T-helper 17 cell (primary cell): ENCODE measurements around the gene NDUFAF2. TPM values are rescaled to one million over a fixed set of nuclear protein-coding genes. Genes with fewer than 3 reads are reported as not detected.
"Not testable (repeated sequence)": the region's sequence is repeated elsewhere in the genome, so short reads cannot be mapped to it uniquely, and the experiment has no call there.

Experiments
- ATAC-seq: fragments of 150-1000 bp; cut with Tn5 transposase; 2 replicates; pipeline ENCODE4 v1.10.0; 2021; ENCODE audit warnings: mild to moderate bottlenecking, moderate library complexity
- DNase-seq, 3 donors: peaks; one replicate each; pipeline versions ENCODE4 v3.0.0 to v3.0.0-alpha.2; 2020 to 2021
- H3K9me3 ChIP-seq: one replicate; pipeline ENCODE4 v1.7.0; 2013; ENCODE audit warnings: low read length, mild to moderate bottlenecking; ENCODE audit not compliant: control insufficient read depth, poor library complexity, severe bottlenecking
- H3K27ac Mint-ChIP-seq: one replicate; pipeline ENCODE4 v1.8.0; 2022; ENCODE audit warnings: mild to moderate bottlenecking, moderate library complexity, mixed read lengths
- H3K27me3 Mint-ChIP-seq: one replicate; pipeline ENCODE4 v1.8.0; 2022; ENCODE audit warnings: mixed read lengths
- H3K36me3 Mint-ChIP-seq: one replicate; pipeline ENCODE4 v1.8.0; 2022; ENCODE audit warnings: low read depth, mixed read lengths
- H3K4me1 Mint-ChIP-seq: one replicate; pipeline ENCODE4 v1.8.0; 2022; ENCODE audit warnings: mild to moderate bottlenecking, mixed read lengths
- H3K4me3 Mint-ChIP-seq: one replicate; pipeline ENCODE4 v1.8.0; 2022; ENCODE audit warnings: mild to moderate bottlenecking, moderate library complexity, mixed read lengths
- total RNA-seq, 4 donors: library from RNA in 2 of 4; stranded (reverse) in 2 of 4; gene quantifications; one replicate each; pipeline ENCODE4 v1.2.3 and lab custom pipeline; 2022 to 2026

Gene NDUFAF2
- total RNA-seq, 2 donors from 2014 or later: 10.5 to 14.5 TPM

DNA sequence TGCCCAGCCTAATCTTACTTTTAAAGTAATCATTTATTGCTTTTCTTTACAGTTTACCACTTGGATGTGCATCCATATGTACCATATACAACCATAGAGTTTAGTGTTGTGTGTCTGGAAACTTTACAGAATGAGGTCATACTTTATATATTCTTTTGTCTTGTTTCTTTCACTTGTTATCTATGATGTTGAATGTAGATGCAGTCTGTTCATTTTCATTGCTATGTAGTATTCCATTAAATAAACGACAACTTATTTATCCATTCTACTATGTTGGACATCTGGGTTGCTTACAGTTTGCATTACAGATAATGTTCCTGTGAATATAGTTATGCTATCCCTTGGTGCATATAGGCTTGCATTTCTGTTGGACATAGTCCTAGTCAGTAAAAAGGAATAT is 238.5 kb downstream of the NDUFAF2 start:
- no peaks in the 10 kb centered on the region for H3K36me3 Mint-ChIP-seq
- peaks cover 9% of the 10 kb centered on the region for H3K27me3 Mint-ChIP-seq

GRCh38 chr5:61184708-61185107 is 239.7 kb downstream of the NDUFAF2 start:
- peaks cover 2% of the 10 kb centered on the region for H3K4me1 Mint-ChIP-seq
- H3K27me3 Mint-ChIP-seq: peaks cover 7% of the 10 kb centered on the region
- H3K9me3 ChIP-seq: no peaks in the 10 kb centered on the region
- DNase-seq (no peak), ATAC-seq (no peak)
- no peak overlapping the region for H3K27ac Mint-ChIP-seq
- H3K36me3 Mint-ChIP-seq: no peaks in the 10 kb centered on the region
- no peak overlapping the region for H3K4me3 Mint-ChIP-seq

More for the DNA sequence above, 238.5 kb downstream of the NDUFAF2 start:
- H3K9me3 ChIP-seq: no peaks in the 10 kb centered on the region
- Mint-ChIP-seq H3K4me1 (peaks cover 2% of the 10 kb centered on the region), H3K4me3 (no peak overlapping the region), H3K27ac (no peak overlapping the region)
- DNase-seq (no peak), ATAC-seq (no peak)

DNA sequence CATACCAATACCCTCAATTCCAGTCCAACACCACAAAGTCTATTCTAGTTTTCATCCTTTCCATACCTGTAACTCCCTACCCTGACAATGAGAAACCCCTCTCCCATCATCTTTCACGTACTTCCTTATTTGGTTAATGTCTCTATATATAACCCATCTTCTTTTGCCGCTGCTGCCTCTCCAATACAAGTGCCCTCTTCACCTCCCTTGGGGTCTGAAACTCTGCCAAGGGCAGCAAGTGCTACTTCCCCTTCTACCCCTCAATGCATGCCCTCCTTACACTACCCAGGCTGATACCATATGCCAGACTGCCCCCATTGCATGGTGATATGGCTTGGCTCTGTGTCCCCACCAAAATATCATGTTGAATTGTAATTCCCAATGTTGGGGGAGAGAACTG is 241.6 kb downstream of the NDUFAF2 start:
- H3K9me3 ChIP-seq: no peaks in the 10 kb centered on the region
- Mint-ChIP-seq H3K4me1 (no peaks in the 10 kb centered on the region), H3K36me3 (no peaks in the 10 kb centered on the region), H3K27me3 (peaks cover 12% of the 10 kb centered on the region), H3K4me3 (no peak overlapping the region), H3K27ac (no peak overlapping the region)
- ATAC-seq (no peak), DNase-seq (no peak)

DNA sequence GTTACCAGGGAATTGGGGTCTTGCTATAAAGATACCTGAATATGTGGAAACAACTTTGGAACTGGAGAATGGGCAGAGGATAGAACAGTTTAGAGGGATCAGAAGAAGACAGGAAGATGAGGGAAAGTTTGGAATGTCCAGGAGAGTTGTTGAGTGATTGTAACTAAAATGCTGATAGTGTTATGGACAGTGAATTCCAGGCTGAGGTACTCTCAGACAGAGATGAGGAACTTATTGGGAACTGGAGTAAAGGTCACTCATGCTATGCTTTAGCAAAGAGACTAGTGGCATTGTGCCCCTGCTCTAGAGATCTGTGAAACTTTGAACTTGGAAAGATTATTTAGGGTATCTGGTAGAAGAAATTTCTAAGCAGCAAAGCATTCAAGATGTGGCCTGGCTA is 242.3 kb downstream of the NDUFAF2 start:
- not testable (repeated sequence) for DNase-seq, H3K27ac Mint-ChIP-seq, H3K4me3 Mint-ChIP-seq, H3K4me1 Mint-ChIP-seq, H3K36me3 Mint-ChIP-seq, H3K9me3 ChIP-seq, ATAC-seq, H3K27me3 Mint-ChIP-seq

- not testable (repeated sequence) for DNase-seq, ATAC-seq, H3K27ac Mint-ChIP-seq
Measured at GRCh38 chr5:61187826-61188225, 242.8 kb downstream of the NDUFAF2 start.

DNA sequence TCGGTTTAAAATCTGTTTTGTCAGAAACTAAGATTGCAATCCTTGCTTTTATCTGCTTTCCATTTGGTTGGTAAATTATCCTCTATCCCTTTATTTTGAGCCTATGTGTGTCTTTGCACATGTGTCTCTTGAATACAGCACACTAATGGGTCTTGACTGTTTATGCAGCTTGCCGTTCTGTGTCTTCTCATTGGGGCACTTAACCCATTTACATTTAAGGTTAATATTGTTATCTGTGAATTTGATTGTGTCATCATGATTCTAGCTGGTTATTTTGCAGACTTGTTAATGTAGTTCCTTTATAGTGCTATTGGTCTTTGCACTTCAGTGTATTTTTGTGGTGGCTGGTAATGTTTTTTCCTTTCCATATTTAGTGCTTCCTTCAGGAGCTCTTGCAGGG is 253.6 kb downstream of the NDUFAF2 start:
- H3K4me1 Mint-ChIP-seq: peaks cover 4% of the 10 kb centered on the region
- H3K9me3 ChIP-seq: no peaks in the 10 kb centered on the region
- no peak for ATAC-seq
- H3K27me3 Mint-ChIP-seq: peaks cover 9% of the 10 kb centered on the region
- DNase-seq: no peak
- no peak overlapping the region for H3K4me3 Mint-ChIP-seq
- no peak overlapping the region for H3K27ac Mint-ChIP-seq
- H3K36me3 Mint-ChIP-seq: peaks cover 5% of the 10 kb centered on the region

More at GRCh38 chr5:61187826-61188225, 242.8 kb downstream of the NDUFAF2 start:
- H3K9me3 ChIP-seq, H3K4me1 Mint-ChIP-seq, H3K27me3 Mint-ChIP-seq, H3K36me3 Mint-ChIP-seq, H3K4me3 Mint-ChIP-seq: not testable (repeated sequence)

GRCh38 chr5:61200582-61201155 is 255.7 kb downstream of the NDUFAF2 start:
- ATAC-seq: no peak
- Mint-ChIP-seq H3K4me1 (peaks cover 4% of the 10 kb centered on the region), H3K27me3 (peaks cover 12% of the 10 kb centered on the region), H3K36me3 (peaks cover 6% of the 10 kb centered on the region), H3K27ac (no peak overlapping the region), H3K4me3 (no peak overlapping the region)
- DNase-seq: no peak
- H3K9me3 ChIP-seq: no peaks in the 10 kb centered on the region

DNA sequence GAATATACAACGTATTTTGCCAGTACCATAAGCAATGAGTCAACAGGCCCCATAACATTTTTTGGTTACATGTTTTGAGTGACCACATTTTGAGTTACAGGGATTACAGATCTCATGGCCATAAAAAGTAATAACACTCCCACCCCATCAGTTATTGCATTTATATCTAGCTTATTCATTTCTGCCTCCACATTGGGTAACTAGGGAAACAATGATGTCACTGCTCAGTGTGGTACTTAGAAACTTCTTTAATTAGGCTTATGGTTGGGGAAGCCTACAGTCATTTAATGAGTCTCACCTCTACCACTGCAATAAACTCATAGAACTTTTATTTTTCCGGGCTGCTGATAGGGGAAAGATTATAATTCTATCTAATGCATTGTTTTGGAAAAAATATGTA is 257.2 kb downstream of the NDUFAF2 start:
- Mint-ChIP-seq H3K4me3 (no peak overlapping the region), H3K27ac (no peak overlapping the region), H3K4me1 (no peaks in the 10 kb centered on the region), H3K36me3 (peaks cover 9% of the 10 kb centered on the region), H3K27me3 (peaks cover 14% of the 10 kb centered on the region)
- no peak for DNase-seq
- no peaks in the 10 kb centered on the region for H3K9me3 ChIP-seq
- ATAC-seq: no peak

Other genes with a start within 250 kb of the NDUFAF2 start
- gene DEPDC1B, start 245.0 kb upstream of the NDUFAF2 start, total RNA-seq: 1 to 10 TPM in 1 of 2 donors, under 1 TPM in 1; 0.77 to 1.4 TPM
- 10 to 100 TPM in 1 of 2 donors, 1 to 10 TPM in 1; 2.0 to 40.1 TPM for gene ELOVL7, start 100.9 kb upstream of the NDUFAF2 start, total RNA-seq
- 1 to 10 TPM; 6.6 to 6.8 TPM for gene ERCC8, start 135 bp upstream of the NDUFAF2 start, total RNA-seq
- 10 to 100 TPM; 13.7 to 20.4 TPM for gene SMIM15, start 217.3 kb downstream of the NDUFAF2 start, total RNA-seq